GM12891 (cell line): ENCODE data around the gene C3orf20.
A peak's percentile ranks its signal among the peaks of the same experiment; 100 is the strongest.

Source experiments
- DNase-seq: peaks from one replicate; pipeline ENCODE4 v3.0.0; 2011; ENCODE audit warnings: low spot score; ENCODE audit not compliant: insufficient read length
- FAIRE-seq: peaks from 2 replicates; lab custom pipeline; 2011; peaks lifted over from hg19 to GRCh38; lab: Jason Lieb, UNC
- PAX5 ChIP-seq: IDR thresholded peaks from 2 replicates; pipeline ENCODE4 v1.6.1; 2011; ENCODE audit warnings: low read length, moderate library complexity, mild to moderate bottlenecking; ENCODE audit not compliant: insufficient read depth, severe bottlenecking
- POLR2A ChIP-seq: IDR thresholded peaks from 2 replicates; pipeline ENCODE4 v1.6.1; 2011; ENCODE audit warnings: low read depth, low read length, control low read depth
- POLR2AphosphoS5 ChIP-seq: IDR thresholded peaks from 2 replicates; pipeline ENCODE4 v1.6.1; 2011; ENCODE audit warnings: low read depth, low read length, control low read depth
- POU2F2 ChIP-seq: IDR thresholded peaks from 2 replicates; pipeline ENCODE4 v1.6.1; 2011; ENCODE audit warnings: low read depth, mild to moderate bottlenecking, control low read depth, low read length, moderate library complexity
- SPI1 ChIP-seq: IDR thresholded peaks from 2 replicates; pipeline ENCODE4 v1.6.1; 2011; ENCODE audit warnings: low read depth, low read length, control low read depth
- TAF1 ChIP-seq: IDR thresholded peaks from 2 replicates; pipeline ENCODE4 v1.6.1; 2011; ENCODE audit warnings: low read depth, low read length, control low read depth

C3orf20 gene

DNA sequence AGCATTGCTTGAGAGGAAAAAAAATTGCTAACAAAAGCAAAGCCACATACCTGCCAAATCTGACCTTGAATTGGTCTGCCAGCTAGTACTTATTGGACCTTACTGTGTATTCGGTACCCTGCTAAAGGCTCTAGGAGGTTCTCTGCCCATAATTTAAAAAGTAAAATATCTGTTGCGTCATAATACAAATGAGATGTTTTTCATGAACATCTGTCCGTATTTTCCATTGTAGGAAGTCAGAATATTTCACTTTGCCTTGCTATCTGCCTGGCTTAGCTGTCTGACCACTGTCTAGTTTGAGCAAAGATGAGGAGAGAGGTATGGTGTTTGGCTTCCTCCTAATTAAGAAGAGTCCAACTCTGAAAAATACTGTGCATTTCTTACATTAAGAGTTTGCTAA is 10.8 kb upstream of the C3orf20 start:
- DNase-seq: no peak
- no peak for FAIRE-seq

DNA sequence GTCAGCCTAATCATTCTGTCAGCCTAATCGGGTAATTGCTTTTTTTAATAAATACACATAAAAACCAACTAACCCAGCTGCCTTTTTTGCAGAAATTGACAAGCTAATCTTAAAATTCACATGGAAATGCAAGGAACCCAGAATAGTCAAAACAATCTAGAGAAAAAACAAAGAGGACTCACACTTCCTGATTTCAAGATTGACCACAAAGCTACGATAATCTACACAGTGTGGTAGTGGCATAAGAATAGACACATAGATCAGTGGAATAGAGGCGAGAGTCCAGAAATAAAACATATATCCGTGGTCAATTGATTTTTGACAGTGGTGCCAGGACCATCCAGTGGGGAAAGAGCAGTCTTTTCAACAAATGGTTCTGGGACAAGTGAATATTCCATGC is 2.4 kb upstream of the C3orf20 start:
- no peak for DNase-seq
- no peak for TF ChIP-seq POLR2A
- TF ChIP-seq SPI1: peak; percentile 71
- FAIRE-seq: no peak

More for the DNA sequence above, 10.8 kb upstream of the C3orf20 start:
- TF ChIP-seq PAX5 (no peak), SPI1 (no peak), POLR2A (no peak), POU2F2 (no peak), POLR2AphosphoS5 (no peak), TAF1 (no peak)

- DNase-seq: no peak
- no peak for FAIRE-seq
These were observed 1.9 kb downstream of the C3orf20 start for GRCh38 chr3:14676881-14677280.

GRCh38 chr3:14678015-14678503 is 3.1 kb downstream of the C3orf20 start:
- peak; percentile 16 for FAIRE-seq
- TF ChIP-seq POU2F2 (no peak), SPI1 (0 out of 2 replicates have a peak, but pooled peaks have one; percentile 44), PAX5 (no peak), POLR2A (no peak), TAF1 (no peak), POLR2AphosphoS5 (no peak)
- DNase-seq: no peak

More at GRCh38 chr3:14676881-14677280, 1.9 kb downstream of the C3orf20 start:
- TF ChIP-seq POLR2A (no peak), POU2F2 (no peak), PAX5 (no peak), SPI1 (no peak), POLR2AphosphoS5 (no peak), TAF1 (no peak)

DNA sequence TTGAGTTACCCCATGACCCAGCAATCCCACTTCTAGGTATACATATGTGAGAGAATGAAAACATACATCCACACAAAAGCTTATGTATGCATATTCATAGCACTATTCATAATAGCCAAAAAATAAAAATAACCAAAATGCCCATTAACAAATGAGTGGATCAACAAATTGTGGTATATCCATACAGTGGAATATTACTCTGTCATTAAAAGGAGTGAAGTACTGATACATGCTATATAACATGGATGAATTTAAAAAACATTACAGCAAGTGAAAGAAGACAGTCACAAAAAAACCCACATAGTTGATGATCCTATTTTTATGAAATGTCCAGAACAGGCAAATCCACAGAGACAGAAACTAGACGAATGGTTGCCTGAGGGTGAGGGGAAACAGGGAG is 5.2 kb downstream of the C3orf20 start:
- FAIRE-seq (no peak), DNase-seq (no peak)
- TF ChIP-seq SPI1 (no peak), POU2F2 (no peak), POLR2AphosphoS5 (no peak), POLR2A (no peak), PAX5 (no peak), TAF1 (no peak)

GRCh38 chr3:14680716-14681115 is 5.8 kb downstream of the C3orf20 start:
- DNase-seq: no peak
- TF ChIP-seq POLR2A (no peak), POLR2AphosphoS5 (no peak), TAF1 (no peak), POU2F2 (no peak), PAX5 (no peak), SPI1 (no peak)
- no peak for FAIRE-seq

DNA sequence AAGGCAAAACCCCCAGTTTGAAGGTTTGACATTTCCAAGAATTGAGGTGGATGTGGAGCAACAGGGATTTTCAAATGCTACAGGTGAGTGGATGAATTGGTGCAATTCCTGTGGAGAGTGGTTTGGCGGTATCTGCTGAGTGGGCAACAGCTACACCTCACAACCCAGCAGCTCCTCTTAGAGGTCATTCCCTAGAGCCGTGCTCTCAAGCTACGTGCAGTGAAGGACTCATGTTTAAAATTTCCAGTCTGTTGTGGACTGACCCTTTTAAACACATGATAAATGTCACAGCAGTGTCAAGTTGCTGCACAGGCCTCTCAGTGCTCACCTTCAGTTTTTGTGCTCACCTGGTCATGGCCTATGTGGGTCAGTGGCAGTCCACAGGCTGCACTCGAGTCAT is 9.5 kb downstream of the C3orf20 start:
- FAIRE-seq (no peak), DNase-seq (no peak)
- no peak for TF ChIP-seq POLR2AphosphoS5
- no peak for TF ChIP-seq POLR2A
- no peak for TF ChIP-seq PAX5
- TF ChIP-seq SPI1: no peak
- no peak for TF ChIP-seq TAF1
- no peak for TF ChIP-seq POU2F2

- DNase-seq (no peak), FAIRE-seq (no peak)
- TF ChIP-seq PAX5: no peak
- TF ChIP-seq SPI1: no peak
- TF ChIP-seq POLR2AphosphoS5: no peak
- TF ChIP-seq POLR2A: no peak
- TF ChIP-seq TAF1: no peak
- no peak for TF ChIP-seq POU2F2
These were observed 10.2 kb downstream of the C3orf20 start for GRCh38 chr3:14685179-14685578.

GRCh38 chr3:14687360-14687759 is 12.4 kb downstream of the C3orf20 start:
- no peak for TF ChIP-seq TAF1
- no peak for TF ChIP-seq PAX5
- TF ChIP-seq SPI1: no peak
- TF ChIP-seq POLR2AphosphoS5: no peak
- no peak for TF ChIP-seq POU2F2
- no peak for TF ChIP-seq POLR2A
- no peak for DNase-seq
- FAIRE-seq: peak; percentile 54

- DNase-seq (no peak), FAIRE-seq (no peak)
- TF ChIP-seq POU2F2: no peak
- TF ChIP-seq SPI1: peak; percentile 44; the same call in 1 of the 2 replicates
These were observed 13.6 kb downstream of the C3orf20 start for GRCh38 chr3:14688525-14688924.

- peak; percentile 70 for FAIRE-seq
- no peak for DNase-seq
- TF ChIP-seq SPI1 (0 out of 2 replicates have a peak, but pooled peaks have one; percentile 29), PAX5 (no peak)
These were observed 14.5 kb downstream of the C3orf20 start for GRCh38 chr3:14689247-14689980.
